K562 (cell line): ENCODE measurements around the gene GTPBP2. TPM values are rescaled to one million over a fixed set of nuclear protein-coding genes. Genes with fewer than 3 reads are reported as not detected.

ENCODE experiments used
- ARID4B ChIP-seq: sonication (generic); formaldehyde crosslinking; IDR thresholded peaks from 2 replicates; pipeline ENCODE4 v1.8.0; 2022; ENCODE audit warnings: mild to moderate bottlenecking, missing genetic modification reagents
- ASH1L ChIP-seq: fragments of 450-650 bp; IDR thresholded peaks from 2 replicates; pipeline ENCODE4 v1.6.1; 2018; ENCODE audit warnings: borderline replicate concordance, mild to moderate bottlenecking, low read depth; ENCODE audit not compliant: partially characterized antibody
- CEBPG ChIP-seq, 3 experiments: fragments of 200-800 bp in 1 of 3; sonication (Bioruptor generic) in 1 of 3; sonication (generic) in 1 of 3; formaldehyde crosslinking in 1 of 3; IDR thresholded peaks in 2 of 3; conservative IDR thresholded peaks in 1 of 3; 2 replicates each; pipeline versions ENCODE4 v1.6.1 to v1.8.0; 2016 to 2022; ENCODE audit warnings: missing compliant biosample characterization in 2 of 3, missing genetic modification characterization in 2 of 3, mild to moderate bottlenecking in 1 of 3, missing genetic modification reagents in 1 of 3
- CHCHD3 ChIP-seq: fragments of 250-450 bp; sonication (Bioruptor Pico); IDR thresholded peaks from 2 replicates; pipeline ENCODE4 v2.1.2; 2022; ENCODE audit warnings: mild to moderate bottlenecking
- HNRNPUL1 ChIP-seq: fragments of 200-400 bp; formaldehyde crosslinking; IDR thresholded peaks from 2 replicates; pipeline ENCODE4 v1.6.1; 2017; ENCODE audit warnings: low read length
- NCOR1 ChIP-seq: fragments of 450-650 bp; IDR thresholded peaks from 2 replicates; pipeline ENCODE4 v1.6.1; 2016; ENCODE audit warnings: mild to moderate bottlenecking, moderate library complexity
- PHF8 ChIP-seq: fragments of 200-600 bp; sonication (generic); IDR thresholded peaks from 2 replicates; pipeline ENCODE4 v1.6.1; 2012; ENCODE audit warnings: mixed run types, mild to moderate bottlenecking, inconsistent platforms, low read length, moderate library complexity, borderline replicate concordance
- RBM34 ChIP-seq: fragments of 200-400 bp; formaldehyde crosslinking; IDR thresholded peaks from 2 replicates; pipeline ENCODE4 v1.6.1; 2018; ENCODE audit warnings: low read length, borderline replicate concordance; ENCODE audit not compliant: insufficient read depth
- RHOXF2B ChIP-seq: fragments of 250-450 bp; sonication (Bioruptor Pico); conservative IDR thresholded peaks from 2 replicates; pipeline ENCODE4 v1.5.1; 2021
- SMAD2 ChIP-seq: fragments of 150-350 bp; IDR thresholded peaks from 2 replicates; pipeline ENCODE4 v1.6.1; 2014; ENCODE audit warnings: low read depth, mild to moderate bottlenecking, low read length
- TAF1 ChIP-seq: IDR thresholded peaks from 2 replicates; pipeline ENCODE4 v1.6.1; 2011; ENCODE audit warnings: mild to moderate bottlenecking, low read length, moderate library complexity; ENCODE audit not compliant: insufficient read depth, control insufficient read depth, severe bottlenecking; ENCODE audit errors: extremely low read depth
- TEAD1 ChIP-seq, 2 experiments: fragments of 450-650 bp in 1 of 2; sonication (generic) in 1 of 2; formaldehyde crosslinking; IDR thresholded peaks; 2 replicates each; pipeline versions ENCODE4 v1.4.0 to v1.8.0; 2020 to 2022; ENCODE audit warnings: mild to moderate bottlenecking in 2 of 2, missing genetic modification reagents in 1 of 2
- TRIM28 ChIP-seq: fragments of 450-650 bp; IDR thresholded peaks from 2 replicates; pipeline ENCODE4 v1.6.1; 2017
- ZNF551 ChIP-seq: fragments of 250-450 bp; sonication (Bioruptor Pico); IDR thresholded peaks from 2 replicates; pipeline ENCODE4 v1.5.0; 2021; ENCODE audit warnings: mild to moderate bottlenecking, moderate library complexity
- ZNF589 ChIP-seq: fragments of 200-800 bp; sonication (Bioruptor generic); IDR thresholded peaks from 2 replicates; pipeline ENCODE4 v1.6.1; 2016; ENCODE audit warnings: low read depth, missing genetic modification characterization, missing compliant biosample characterization
- ZNF717 ChIP-seq: fragments of 250-450 bp; sonication (Bioruptor Pico); IDR thresholded peaks from 2 replicates; pipeline ENCODE4 v1.5.0; 2021
- polyA plus RNA-seq, 8 experiments: library from polyadenylated mRNA; depleted of rRNA in 4 of 8; stranded (reverse) in 5 of 8; unstranded in 3 of 8; fragments of >200 nt; fragmentation: Nextera tagmentation in 2 of 8; fragmentation: Illumina TruSeq in 1 of 8; extraction: Ambion mirVana in 2 of 8; extraction: Trizol in 1 of 8; gene quantifications; 2 replicates each; pipeline versions ENCODE4 v1.2.1 to v1.2.3, GENCODE V29; 2011 to 2014; ENCODE audit warnings: inconsistent platforms in 1 of 8, missing spikeins in 1 of 8
- total RNA-seq, 7 experiments: library from RNA; depleted of rRNA in 6 of 7; stranded (reverse); fragments of >200 nt in 6 of 7; fragmentation: Illumina TruSeq in 2 of 7; extraction: Trizol in 2 of 7; gene quantifications; 2 replicates each; pipeline versions ENCODE4 v1.2.1 to v1.2.3, GENCODE V29; 2011 to 2021; ENCODE audit warnings: low replicate concordance in 1 of 7
- TF ChIP-seq, protein P1 (sequence below): fragments of 450-650 bp; formaldehyde crosslinking; conservative IDR thresholded peaks from 2 replicates; pipeline ENCODE4 v1.4.0; 2022; ENCODE audit warnings: mild to moderate bottlenecking, missing genetic modification characterization
- TF ChIP-seq, protein P2 (sequence below): sonication (generic); formaldehyde crosslinking; IDR thresholded peaks from 2 replicates; pipeline ENCODE4 v1.8.0; 2022; ENCODE audit warnings: mild to moderate bottlenecking, missing genetic modification reagents

GTPBP2 gene
- total and polyA plus RNA-seq, 9 of the 15 experiments (the other 6 are each of a cell fraction or from before 2014, with no cell fraction given) = 48.4 to 196 (median 111) TPM

- TF ChIP-seq NCOR1 (no peak), CEBPG (CRISPR knock-in tag; IDR thresholded peaks at IDR 0.05) (no peak), CEBPG (tag; conservative IDR thresholded peaks at IDR 0.05 in 1 of 2, IDR thresholded peaks at IDR 0.05 in 1 of 2) (no peak), TRIM28 (peak; percentile 64), CHCHD3 (CRISPR knock-in tag) (no peak), ASH1L (peak; percentile 36), TEAD1 (CRISPR knock-in tag; IDR thresholded peaks at IDR 0.05) (peak; percentile 37 to 70; a peak in 3 of 4 replicates), ZNF589 (CRISPR knock-in tag) (peak; percentile 86; the same call in 1 of the 2 replicates), TAF1 (peak; percentile 93), HNRNPUL1 (no peak), PHF8 (peak; percentile 99), ZNF551 (CRISPR knock-in tag) (no peak), ARID4B (CRISPR knock-in tag) (peak; percentile 55), RHOXF2B (CRISPR knock-in tag) (no peak), RBM34 (no peak), ZNF717 (CRISPR knock-in tag) (no peak), SMAD2 (no peak)
- TF ChIP-seq, protein P1, sequence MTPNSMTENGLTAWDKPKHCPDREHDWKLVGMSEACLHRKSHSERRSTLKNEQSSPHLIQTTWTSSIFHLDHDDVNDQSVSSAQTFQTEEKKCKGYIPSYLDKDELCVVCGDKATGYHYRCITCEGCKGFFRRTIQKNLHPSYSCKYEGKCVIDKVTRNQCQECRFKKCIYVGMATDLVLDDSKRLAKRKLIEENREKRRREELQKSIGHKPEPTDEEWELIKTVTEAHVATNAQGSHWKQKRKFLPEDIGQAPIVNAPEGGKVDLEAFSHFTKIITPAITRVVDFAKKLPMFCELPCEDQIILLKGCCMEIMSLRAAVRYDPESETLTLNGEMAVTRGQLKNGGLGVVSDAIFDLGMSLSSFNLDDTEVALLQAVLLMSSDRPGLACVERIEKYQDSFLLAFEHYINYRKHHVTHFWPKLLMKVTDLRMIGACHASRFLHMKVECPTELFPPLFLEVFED (CRISPR knock-in tag) = no peak
- TF ChIP-seq, protein P2, sequence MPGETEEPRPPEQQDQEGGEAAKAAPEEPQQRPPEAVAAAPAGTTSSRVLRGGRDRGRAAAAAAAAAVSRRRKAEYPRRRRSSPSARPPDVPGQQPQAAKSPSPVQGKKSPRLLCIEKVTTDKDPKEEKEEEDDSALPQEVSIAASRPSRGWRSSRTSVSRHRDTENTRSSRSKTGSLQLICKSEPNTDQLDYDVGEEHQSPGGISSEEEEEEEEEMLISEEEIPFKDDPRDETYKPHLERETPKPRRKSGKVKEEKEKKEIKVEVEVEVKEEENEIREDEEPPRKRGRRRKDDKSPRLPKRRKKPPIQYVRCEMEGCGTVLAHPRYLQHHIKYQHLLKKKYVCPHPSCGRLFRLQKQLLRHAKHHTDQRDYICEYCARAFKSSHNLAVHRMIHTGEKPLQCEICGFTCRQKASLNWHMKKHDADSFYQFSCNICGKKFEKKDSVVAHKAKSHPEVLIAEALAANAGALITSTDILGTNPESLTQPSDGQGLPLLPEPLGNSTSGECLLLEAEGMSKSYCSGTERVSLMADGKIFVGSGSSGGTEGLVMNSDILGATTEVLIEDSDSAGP = no peak; the same call in 1 of the 2 replicates
Measured at GRCh38 chr6:43635387-43636307, 6.6 kb upstream of the GTPBP2 start, which contains the start of gene MAD2L1BP (continued).
